Urinary bladder (tissue), 4 donors: ENCODE measurements around the gene OBP2B. TPM values are rescaled to one million over a fixed set of nuclear protein-coding genes. Genes with fewer than 3 reads are reported as not detected.
"Not testable (repeated sequence)": the region's sequence is repeated elsewhere in the genome, so short reads cannot be mapped to it uniquely, and the experiment has no call there.

Experiments
- DNase-seq: peaks from one replicate; pipeline ENCODE4 v3.0.0-alpha.2; 2015; ENCODE audit errors: extremely low spot score
- H3K27ac ChIP-seq: one replicate; pipeline ENCODE4 v1.5.1; 2013; ENCODE audit warnings: low read depth, mild to moderate bottlenecking, moderate library complexity
- H3K36me3 ChIP-seq: one replicate; pipeline ENCODE4 v1.6.1; 2013; ENCODE audit warnings: mild to moderate bottlenecking, moderate library complexity; ENCODE audit not compliant: insufficient read depth
- H3K4me1 ChIP-seq: one replicate; pipeline ENCODE4 v1.6.1; 2013; ENCODE audit warnings: mild to moderate bottlenecking, moderate library complexity; ENCODE audit not compliant: insufficient read depth
- H3K4me3 ChIP-seq: one replicate; pipeline ENCODE4 v1.5.1; 2013; ENCODE audit warnings: low read depth, low read length
- WGBS: extraction: QIAGEN DNeasy Blood & Tissue Kit; methylation state at CpG from one replicate; pipeline ENCODE4 v1.1.7; 2013; 5-methylcytosine and 5-hydroxymethylcytosine counted together
- polyA plus RNA-seq: library from polyadenylated mRNA; stranded (reverse); fragments of 200-250 nt; gene quantifications from one replicate; pipeline ENCODE4 v1.2.3, GENCODE V29; 2013
- total RNA-seq: library from RNA; depleted of rRNA; stranded (reverse); fragments of >200 nt; gene quantifications from one replicate; pipeline ENCODE4 v1.2.3, GENCODE V29; 2014
- donor health status: healthy with polysubstance abuse.
- donor health status: healthy.

The OBP2B gene
- total and polyA plus RNA-seq, 2 donors = not detected

DNA sequence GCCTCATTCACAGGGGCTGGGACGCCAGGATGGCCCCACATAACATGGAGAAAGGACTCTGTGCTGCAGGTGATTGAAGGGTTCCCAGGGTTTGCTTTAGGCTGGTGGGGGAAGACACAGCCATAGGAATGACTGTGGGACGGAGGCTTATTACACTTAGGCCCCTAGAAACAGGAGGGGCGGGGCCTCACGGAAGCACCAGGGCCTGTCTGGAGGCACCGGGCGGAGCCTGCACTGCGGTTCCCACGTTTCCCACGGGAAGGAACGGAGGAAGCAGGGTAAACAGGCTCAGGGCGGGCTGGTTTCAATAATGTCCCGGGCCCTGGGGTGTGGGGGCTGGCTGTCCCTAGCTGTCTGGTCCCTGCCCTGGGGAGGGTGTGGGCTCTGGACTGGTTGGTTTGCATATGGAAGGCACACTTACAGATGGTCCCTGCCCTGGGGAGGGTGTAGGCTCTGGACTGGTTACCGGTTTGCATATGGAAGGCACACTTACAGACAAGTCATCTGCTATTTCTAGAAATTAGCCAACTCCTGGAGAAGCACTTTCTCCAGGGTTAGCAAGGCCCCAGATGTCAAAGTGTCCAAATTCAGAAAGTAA, 14.2 kb upstream of the OBP2B start:
- not testable (repeated sequence) for H3K4me3 ChIP-seq, H3K27ac ChIP-seq, H3K4me1 ChIP-seq, DNase-seq, H3K36me3 ChIP-seq
- WGBS = 24% methylated on average over 13 of the region's 13 CpGs

DNA sequence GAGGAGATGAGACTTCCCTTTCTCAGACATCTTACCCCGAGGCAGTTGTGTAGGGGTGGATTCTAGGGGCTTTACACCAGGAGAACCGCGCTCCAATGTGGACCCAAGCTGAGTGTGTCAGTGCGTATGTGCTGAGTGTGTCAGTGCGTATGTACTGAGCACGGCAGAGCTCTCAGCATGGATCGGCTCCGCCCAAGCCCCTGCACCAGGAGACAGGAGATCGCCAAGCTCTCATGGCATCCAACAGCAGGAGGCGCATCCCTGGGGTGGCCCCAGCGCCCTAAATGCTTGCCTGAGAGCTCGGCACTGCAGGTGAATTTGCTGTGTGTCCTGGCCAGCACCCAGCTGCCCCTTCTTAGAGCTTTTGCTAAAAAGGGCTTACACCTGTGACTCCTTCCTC, 12.9 kb upstream of the OBP2B start:
- WGBS = 76% methylated on average over 12 of the region's 12 CpGs
- not testable (repeated sequence) for H3K27ac ChIP-seq, DNase-seq, H3K36me3 ChIP-seq, H3K4me1 ChIP-seq, H3K4me3 ChIP-seq

DNA sequence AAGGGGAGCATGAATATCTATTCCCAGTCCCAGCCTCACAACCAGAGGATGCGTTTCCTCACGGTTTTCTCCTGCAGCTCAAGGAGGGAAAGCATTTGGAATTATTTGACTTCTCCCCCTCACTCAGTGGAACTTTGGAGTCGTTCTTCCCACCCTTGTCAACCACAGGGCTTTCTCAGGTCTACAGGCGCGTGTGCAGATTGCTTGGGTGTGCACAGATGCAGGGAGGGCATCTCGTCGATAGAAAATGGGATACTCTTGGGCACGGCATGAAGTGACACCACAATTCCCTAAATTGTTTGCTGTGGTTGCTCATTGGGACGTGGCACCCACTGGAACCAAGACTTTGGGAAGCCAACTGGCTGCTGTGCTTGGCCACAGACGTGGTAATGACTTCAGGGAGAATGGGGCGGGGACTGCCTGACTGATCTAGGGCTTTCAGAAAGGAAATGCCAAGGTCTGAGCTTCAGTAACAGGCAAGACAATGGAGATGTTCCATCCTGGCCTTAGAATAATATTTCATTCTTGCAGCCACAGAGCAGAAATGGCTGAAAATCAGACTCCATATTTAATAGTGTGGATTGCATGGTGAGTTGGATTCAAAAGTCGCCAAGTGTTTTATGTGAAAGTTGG, 12.2 kb upstream of the OBP2B start:
- Histone ChIP-seq H3K4me1 (no peaks in the 10 kb centered on the region), H3K4me3 (no peak overlapping the region), H3K36me3 (no peaks in the 10 kb centered on the region), H3K27ac (no peak overlapping the region)
- WGBS = 73% methylated on average over 12 of the region's 12 CpGs
- no peak for DNase-seq

DNA sequence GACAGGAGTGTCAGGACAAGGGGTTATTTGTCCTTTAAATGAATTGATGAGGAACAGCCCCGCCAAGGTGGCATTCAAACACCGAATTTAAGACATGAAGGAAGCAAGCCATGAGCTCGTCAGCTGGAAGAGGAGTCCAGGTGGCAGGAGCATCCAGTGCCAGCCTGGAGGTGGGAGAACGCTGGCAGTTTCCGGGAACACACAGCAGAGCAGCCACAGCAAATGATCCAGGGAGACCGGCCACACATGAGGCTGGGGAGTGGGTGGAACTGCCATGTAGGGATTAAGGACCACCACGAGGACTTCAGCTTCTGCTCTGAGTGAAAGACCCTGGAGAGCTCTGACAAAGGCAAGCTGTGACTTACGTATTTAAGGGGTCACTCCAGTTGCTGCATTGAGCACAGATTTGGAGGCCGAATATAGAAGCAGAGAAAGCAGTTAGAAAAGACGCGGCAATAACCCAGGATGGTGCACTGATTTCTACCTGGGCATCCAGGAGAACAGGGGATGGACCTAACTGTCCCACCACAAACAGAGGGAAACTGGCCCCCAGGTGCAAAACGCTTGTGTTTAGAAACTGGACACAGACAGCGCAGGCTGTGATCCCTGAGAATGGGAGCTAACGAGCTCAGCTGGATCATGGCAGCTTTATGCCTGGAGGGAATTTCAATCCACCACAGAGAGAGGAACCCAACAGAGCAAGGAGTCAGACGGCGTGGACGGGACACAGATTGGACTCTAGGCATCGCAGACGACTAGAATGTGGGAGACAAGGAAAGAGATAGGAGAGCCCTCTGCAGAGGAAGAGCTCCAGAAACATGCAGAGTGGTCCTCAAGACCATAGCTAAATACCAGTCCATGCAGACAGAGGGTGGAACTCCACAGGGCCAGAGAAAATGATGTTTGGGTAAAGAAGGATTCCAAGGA, 9.3 kb upstream of the OBP2B start:
- H3K4me3 ChIP-seq, H3K4me1 ChIP-seq, H3K36me3 ChIP-seq, H3K27ac ChIP-seq, DNase-seq: not testable (repeated sequence)
- 71% methylated on average over 19 of the region's 19 CpGs for WGBS

DNA sequence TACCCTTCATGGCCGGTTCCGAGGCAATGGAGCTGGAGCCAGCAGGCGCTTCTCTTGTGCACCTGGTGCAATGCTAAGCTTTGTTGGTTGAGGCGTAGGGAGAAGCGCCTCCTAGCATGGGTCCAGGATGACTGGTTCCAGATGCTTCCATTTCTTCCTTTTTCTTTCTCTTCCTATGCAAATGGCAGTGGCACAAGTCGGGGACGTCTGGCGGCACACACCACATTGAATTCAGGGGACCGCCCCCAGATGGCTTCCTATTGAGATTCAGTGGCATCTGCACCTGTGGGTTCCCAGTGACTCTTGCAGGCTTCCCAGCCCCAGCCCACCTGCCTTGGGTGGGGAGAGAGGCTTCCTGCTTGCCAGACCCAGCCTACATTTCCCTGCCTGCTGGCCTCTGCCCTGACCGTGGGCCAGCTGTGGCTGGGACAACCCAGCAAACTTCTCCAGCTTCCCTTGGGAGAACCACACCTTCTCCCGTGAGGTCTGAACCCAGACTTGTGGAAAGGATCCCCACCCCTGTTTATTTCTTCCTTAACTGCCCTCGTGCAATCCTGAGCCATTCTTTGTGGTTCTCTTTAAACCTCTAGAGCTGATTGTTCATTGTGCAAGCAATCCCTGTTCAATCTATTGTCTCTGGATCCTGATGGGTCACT, 8.4 kb upstream of the OBP2B start:
- H3K4me1 ChIP-seq, H3K27ac ChIP-seq, H3K36me3 ChIP-seq, H3K4me3 ChIP-seq, DNase-seq: not testable (repeated sequence)
- 68% methylated on average over 12 of the region's 12 CpGs for WGBS

DNA sequence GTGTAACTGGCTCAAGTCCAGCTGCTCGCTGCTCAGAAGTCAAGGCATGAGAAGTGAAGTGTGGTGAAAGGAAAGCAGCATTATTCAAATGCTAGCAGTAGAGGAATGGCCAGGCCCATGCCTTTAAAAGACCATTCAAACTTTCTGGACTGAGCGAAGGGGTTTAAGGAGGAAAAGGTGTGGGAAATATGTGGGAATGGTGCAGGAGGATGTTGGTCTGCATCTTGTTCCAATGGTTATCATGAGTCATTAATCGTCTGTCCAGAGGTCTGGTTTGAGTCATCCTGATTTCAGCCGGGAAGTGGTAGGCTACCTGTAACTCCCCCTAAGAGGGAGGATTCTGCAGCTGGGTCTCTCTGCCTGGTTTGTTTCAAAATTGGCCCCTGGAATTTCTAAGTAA, 5.2 kb upstream of the OBP2B start:
- not testable (repeated sequence) for H3K36me3 ChIP-seq, H3K27ac ChIP-seq, DNase-seq, H3K4me3 ChIP-seq, H3K4me1 ChIP-seq
- 48% methylated on average over 4 of the region's 4 CpGs for WGBS

DNA sequence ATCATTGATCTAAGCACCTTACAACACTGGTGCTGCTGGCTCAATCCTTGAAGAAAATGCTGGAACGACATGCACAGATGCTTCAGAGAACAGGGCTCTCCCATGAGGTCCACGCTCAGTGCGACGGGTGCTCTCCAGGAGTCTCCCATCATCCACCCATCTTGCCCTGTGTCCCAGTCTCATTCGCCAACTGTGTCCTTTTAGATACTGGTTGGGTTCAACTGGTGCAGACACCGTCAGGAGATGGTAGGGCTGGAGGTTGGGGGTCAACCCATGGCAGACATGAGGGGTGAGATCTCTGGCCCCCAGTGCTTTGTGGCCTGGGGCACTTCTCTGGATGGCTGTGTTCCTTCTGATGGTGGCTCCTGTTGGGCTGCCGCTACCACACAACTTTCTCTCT, 1.6 kb upstream of the OBP2B start:
- Histone ChIP-seq H3K4me3 (no peak overlapping the region), H3K4me1 (no peaks in the 10 kb centered on the region), H3K27ac (no peak overlapping the region), H3K36me3 (no peaks in the 10 kb centered on the region)
- WGBS = 88% methylated on average over 7 of the region's 7 CpGs
- DNase-seq = no peak

DNA sequence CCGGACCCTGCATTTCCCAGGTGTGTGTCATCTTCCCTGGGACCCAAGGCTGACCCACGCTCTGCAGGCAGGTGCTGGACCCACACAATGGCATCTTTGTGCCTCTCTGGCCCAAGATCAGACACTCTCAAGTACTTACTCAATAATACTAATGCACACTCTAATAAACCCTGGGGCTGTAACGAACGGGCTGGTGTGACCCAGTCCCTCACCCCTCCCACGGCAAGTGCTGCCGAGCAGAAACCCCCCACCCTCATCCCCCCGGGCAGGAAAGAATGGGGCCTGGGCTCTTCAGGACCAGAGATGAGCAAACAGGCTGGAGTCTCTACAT, 1.1 kb upstream of the OBP2B start:
- Histone ChIP-seq H3K4me1 (no peaks in the 10 kb centered on the region), H3K36me3 (no peaks in the 10 kb centered on the region), H3K27ac (no peak overlapping the region), H3K4me3 (no peak overlapping the region)
- DNase-seq = no peak
- 60% methylated on average over 7 of the region's 7 CpGs for WGBS

DNA sequence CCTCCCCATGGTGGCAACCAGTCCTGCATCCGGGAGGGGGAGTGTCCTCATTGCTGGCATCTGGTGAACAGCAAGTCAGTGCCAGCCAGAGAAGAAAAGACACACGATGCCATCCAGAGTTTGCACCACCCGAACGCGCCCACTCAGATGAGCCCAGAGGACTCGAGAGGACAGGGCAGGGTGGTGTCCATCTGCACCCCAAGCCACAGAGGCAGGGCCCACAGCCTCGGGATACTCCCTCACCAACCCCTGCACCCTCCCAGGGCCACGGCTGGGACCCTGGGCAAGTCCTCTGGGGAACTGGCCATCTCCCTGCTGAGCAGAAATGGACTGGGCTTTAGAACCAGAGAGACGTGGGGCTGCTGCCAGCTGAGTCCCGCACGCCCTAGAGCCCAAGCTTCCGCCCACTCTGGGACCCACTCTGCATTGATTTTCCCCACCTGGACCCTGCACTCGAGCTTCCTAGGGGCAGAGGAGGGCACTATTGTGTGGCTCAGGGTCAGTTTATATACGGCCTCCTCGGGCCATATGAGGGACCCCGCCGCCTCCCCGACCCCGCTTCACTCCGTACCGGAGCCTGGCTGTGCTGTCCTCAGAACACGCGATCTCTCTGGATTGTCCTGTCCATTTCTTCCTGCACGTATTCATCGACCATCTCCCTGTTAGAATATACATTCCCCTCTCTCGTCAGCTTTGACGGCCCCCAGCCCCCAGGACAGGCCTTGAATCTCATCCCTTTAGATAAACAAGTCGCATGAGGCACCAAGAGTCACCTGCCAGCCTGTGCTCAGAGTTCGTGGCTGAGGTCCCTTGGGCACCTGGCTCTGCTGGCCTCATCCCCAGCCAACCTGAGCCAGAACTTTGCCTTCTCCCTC, 514 bp upstream of the OBP2B start:
- not testable (repeated sequence) for DNase-seq, H3K4me3 ChIP-seq, H3K36me3 ChIP-seq, H3K27ac ChIP-seq, H3K4me1 ChIP-seq
- WGBS = 73% methylated on average over 29 of the region's 29 CpGs

DNA sequence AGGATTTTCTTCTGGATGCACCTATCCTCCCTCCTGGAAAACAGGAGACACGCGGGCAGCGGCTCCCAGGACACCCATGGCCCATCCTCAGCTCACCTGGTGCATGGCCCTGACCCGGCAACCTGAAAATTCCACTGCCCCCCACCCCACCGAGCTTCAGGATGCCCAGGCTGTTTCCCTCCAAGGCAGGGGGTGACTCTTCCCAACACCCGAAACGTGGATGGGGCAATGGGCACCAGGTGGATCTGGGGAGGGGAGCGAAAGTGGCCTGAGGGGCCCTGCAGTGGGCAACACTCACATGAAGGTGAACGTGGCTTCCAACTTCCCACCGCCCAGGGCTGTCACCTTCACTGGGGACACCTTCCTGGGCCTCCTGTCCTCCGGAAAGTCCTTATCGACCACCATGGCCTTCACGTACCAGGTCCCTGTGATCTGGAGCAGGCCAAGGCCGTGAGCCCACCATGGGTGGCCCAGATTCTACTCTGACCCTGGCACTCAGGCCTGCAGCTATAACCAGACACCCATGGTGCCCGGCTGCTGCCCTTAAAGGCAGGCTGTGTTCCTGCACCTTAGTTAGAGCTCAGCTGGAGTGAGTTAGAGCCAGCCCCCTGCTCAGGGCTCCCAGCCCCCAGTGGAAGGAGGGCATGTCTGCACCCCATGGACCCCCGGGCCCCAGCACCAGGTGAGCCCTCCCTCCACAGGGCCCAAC, 725 bp downstream of the OBP2B start:
- not testable (repeated sequence) for DNase-seq, H3K4me3 ChIP-seq, H3K4me1 ChIP-seq, H3K36me3 ChIP-seq, H3K27ac ChIP-seq
- 85% methylated on average over 13 of the region's 16 CpGs for WGBS

DNA sequence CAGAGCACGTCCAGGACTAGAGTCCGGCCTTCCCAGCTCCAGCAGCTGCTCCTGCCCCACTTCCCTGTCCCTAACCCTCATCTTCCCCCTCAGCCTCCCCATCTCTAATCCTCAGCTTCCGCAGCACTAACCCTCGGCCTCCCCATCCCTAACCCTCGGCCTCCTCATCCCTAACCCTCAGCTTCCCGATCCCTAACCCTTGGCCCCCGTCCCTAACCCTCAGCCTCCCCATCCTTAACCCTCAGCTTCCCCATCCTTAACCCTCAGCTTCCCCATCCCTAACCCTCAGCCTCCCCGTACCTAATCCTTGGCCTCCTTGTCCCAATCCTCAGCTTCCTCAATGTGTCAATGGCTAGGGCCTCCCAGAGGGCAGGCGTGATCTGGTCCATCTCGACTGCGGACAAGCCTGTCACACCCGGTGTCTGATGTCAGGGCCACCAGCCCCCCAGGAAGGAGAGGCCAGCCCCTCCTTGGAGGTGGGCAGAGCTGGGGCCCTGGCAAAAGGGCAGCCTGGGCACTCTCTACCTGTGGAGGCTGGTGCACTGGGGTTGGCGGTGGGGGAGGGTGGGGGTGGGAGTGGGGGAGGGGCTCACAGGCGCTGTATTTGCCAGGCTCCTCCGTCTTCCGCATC, 1.4 kb downstream of the OBP2B start:
- 73% methylated on average over 16 of the region's 16 CpGs for WGBS
- DNase-seq = no peak
- Histone ChIP-seq H3K4me1 (no peaks in the 10 kb centered on the region), H3K4me3 (no peak overlapping the region), H3K27ac (no peak overlapping the region), H3K36me3 (no peaks in the 10 kb centered on the region)

DNA sequence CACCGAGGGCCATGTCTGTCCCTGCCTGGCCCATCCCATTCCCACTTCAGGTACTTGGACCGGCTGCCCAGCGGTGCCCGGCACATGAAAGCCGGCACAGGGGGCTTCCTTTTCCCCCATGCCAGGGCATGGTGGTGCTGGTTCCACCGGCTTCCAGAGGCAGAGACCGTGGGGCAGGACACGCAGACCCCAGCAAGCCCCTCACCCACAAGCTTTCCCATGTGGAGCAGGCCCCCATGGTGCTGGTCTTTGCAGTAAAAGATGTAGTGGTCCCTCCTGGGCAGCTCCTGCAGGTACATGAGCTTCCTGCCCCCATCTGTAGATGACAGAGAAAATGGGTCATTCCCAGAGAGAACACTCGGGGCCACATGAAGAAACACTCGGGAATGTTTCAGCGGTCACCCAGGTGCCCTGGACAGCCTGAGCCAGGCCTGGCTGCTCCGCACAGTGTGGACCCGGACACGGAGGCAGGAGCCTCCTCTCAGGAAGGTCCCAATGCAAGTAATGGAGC, 2.0 kb downstream of the OBP2B start:
- no peaks in the 10 kb centered on the region for H3K36me3 ChIP-seq

More for the DNA sequence above, 2.0 kb downstream of the OBP2B start:
- Histone ChIP-seq H3K4me1 (no peaks in the 10 kb centered on the region), H3K27ac (no peak overlapping the region), H3K4me3 (no peak overlapping the region)
- no peak for DNase-seq
- 87% methylated on average over 14 of the region's 14 CpGs for WGBS
